ENCODE results near the gene KCNIP1. TPM values are rescaled to one million over a fixed set of nuclear protein-coding genes. Genes with fewer than 3 reads are reported as not detected.

The KCNIP1 gene
- polyA plus RNA-seq, 1 of the 3 experiments (the other 2 are of a cell fraction), result 1.3 TPM

DNA sequence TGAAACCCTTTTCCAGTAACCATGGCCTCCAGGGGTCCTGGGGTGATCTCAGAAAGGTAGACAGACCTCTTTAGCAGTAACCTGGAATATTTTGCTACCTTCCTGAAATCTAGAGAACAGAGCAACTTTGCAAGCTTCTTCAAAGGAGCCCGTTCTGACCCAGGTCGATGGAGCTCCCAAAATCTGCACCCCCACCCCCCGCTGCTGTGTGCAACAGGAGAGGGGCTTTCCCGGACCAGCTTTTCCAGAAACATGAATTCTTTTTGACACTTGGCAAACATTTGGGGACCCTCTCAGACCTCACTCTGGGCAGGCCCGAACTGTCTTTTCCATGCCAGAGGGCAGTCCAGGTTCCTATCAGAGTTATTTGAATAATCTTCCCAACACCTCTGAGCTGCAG lies 65.3 kb downstream of the KCNIP1 start:
- no peaks in the 10 kb centered on the region for H3K9me3 ChIP-seq
- H3K9me2 ChIP-seq, result no peaks in the 10 kb centered on the region
- H3K4me1 ChIP-seq (ENCODE audit: control insufficient read depth in 1 of 2, insufficient read depth in 2 of 2, low read depth in 1 of 2, low read length in 1 of 2), result no peaks in the 10 kb centered on the region; a peak in 1 of 4 replicates
- H3K27me3 ChIP-seq (ENCODE audit: insufficient read depth), result peaks cover 4% of the 10 kb centered on the region
- H3F3A ChIP-seq (replicated peaks; ENCODE audit: insufficient read depth), result no peaks in the 10 kb centered on the region
- no peak overlapping the region for H2AFZ ChIP-seq (ENCODE audit: low read depth)
- H3K27ac ChIP-seq (ENCODE audit: low read depth in 2 of 2, low read length in 1 of 2), result no peak overlapping the region
- TF ChIP-seq RAD21 (IDR thresholded peaks at IDR 0.05; ENCODE audit: low read length) (no peak), MXI1 (IDR thresholded peaks at IDR 0.05; ENCODE audit: low read depth, low read length) (no peak), USF1 (IDR thresholded peaks at IDR 0.05; ENCODE audit: borderline replicate concordance, low read depth) (no peak), MAX (IDR thresholded peaks at IDR 0.05; ENCODE audit: low read depth) (no peak), GATA2 (CRISPR knock-in tag; IDR thresholded peaks at IDR 0.05) (no peak), RFX5 (IDR thresholded peaks at IDR 0.05; ENCODE audit: low read length) (no peak), FOXM1 (IDR thresholded peaks at IDR 0.05; ENCODE audit: low read depth) (no peak), MEF2A (IDR thresholded peaks at IDR 0.05; ENCODE audit: borderline replicate concordance, low read depth) (no peak), YY1 (IDR thresholded peaks at IDR 0.05; ENCODE audit: low read depth) (no peak), RXRA (IDR thresholded peaks at IDR 0.05; ENCODE audit: borderline replicate concordance, low read depth) (no peak), ELF1 (IDR thresholded peaks at IDR 0.05) (no peak), TCF12 (IDR thresholded peaks at IDR 0.05) (no peak), EP300 (IDR thresholded peaks at IDR 0.05; ENCODE audit: borderline replicate concordance in 1 of 2, low read depth in 1 of 2, low read length in 1 of 2) (no peak), FOXJ3 (CRISPR knock-in tag; IDR thresholded peaks at IDR 0.05) (no peak), TEAD4 (IDR thresholded peaks at IDR 0.05; ENCODE audit: borderline replicate concordance, insufficient read depth) (no peak), PBX3 (IDR thresholded peaks at IDR 0.05) (no peak), NRF1 (IDR thresholded peaks at IDR 0.05; ENCODE audit: low read depth, low read length) (no peak)
- TF ChIP-seq, protein P1, sequence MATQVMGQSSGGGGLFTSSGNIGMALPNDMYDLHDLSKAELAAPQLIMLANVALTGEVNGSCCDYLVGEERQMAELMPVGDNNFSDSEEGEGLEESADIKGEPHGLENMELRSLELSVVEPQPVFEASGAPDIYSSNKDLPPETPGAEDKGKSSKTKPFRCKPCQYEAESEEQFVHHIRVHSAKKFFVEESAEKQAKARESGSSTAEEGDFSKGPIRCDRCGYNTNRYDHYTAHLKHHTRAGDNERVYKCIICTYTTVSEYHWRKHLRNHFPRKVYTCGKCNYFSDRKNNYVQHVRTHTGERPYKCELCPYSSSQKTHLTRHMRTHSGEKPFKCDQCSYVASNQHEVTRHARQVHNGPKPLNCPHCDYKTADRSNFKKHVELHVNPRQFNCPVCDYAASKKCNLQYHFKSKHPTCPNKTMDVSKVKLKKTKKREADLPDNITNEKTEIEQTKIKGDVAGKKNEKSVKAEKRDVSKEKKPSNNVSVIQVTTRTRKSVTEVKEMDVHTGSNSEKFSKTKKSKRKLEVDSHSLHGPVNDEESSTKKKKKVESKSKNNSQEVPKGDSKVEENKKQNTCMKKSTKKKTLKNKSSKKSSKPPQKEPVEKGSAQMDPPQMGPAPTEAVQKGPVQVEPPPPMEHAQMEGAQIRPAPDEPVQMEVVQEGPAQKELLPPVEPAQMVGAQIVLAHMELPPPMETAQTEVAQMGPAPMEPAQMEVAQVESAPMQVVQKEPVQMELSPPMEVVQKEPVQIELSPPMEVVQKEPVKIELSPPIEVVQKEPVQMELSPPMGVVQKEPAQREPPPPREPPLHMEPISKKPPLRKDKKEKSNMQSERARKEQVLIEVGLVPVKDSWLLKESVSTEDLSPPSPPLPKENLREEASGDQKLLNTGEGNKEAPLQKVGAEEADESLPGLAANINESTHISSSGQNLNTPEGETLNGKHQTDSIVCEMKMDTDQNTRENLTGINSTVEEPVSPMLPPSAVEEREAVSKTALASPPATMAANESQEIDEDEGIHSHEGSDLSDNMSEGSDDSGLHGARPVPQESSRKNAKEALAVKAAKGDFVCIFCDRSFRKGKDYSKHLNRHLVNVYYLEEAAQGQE (IDR thresholded peaks at IDR 0.05; ENCODE audit: low read depth, low read length), result no peak
- no peaks in the 10 kb centered on the region for H3K36me3 ChIP-seq (replicated peaks in 1 of 2; ENCODE audit: control insufficient read depth in 1 of 2, insufficient read depth in 2 of 2, low read length in 1 of 2)
- CTCF ChIA-PET, result interaction anchor here (0.9 to 3.3 kb wide), 5 partner anchors 29 to 302 kb away, joined by 3 to 10 read pairs (median 3); no protein-coding TSS in a partner anchor
- no peak for DNase-seq
- no peak overlapping the region for H3K4me3 ChIP-seq (ENCODE audit: low read depth in 2 of 2, low read length in 1 of 2)
- H3K4me2 ChIP-seq, result no peak overlapping the region
- H3K9ac ChIP-seq, result no peak overlapping the region
- POLR2A ChIA-PET, result no interaction called here
- 38% methylated on average over 1 of the region's 5 CpGs for WGBS (ENCODE audit: low lambda C conversion rate)
- H4K20me1 ChIP-seq (ENCODE audit: insufficient read depth), result no peaks in the 10 kb centered on the region
- H3K79me2 ChIP-seq (ENCODE audit: insufficient read depth), result no peaks in the 10 kb centered on the region

Measured in SK-N-SH (cell line).